GM19193 (cell line): ENCODE measurements around the gene LYST.

Experiments used
- POLR2A ChIP-seq: IDR thresholded peaks from 4 replicates; pipeline ENCODE4 v1.6.1; 2011; ENCODE audit not compliant: insufficient read depth, insufficient read length; ENCODE audit errors: extremely low read depth

LYST gene

DNA sequence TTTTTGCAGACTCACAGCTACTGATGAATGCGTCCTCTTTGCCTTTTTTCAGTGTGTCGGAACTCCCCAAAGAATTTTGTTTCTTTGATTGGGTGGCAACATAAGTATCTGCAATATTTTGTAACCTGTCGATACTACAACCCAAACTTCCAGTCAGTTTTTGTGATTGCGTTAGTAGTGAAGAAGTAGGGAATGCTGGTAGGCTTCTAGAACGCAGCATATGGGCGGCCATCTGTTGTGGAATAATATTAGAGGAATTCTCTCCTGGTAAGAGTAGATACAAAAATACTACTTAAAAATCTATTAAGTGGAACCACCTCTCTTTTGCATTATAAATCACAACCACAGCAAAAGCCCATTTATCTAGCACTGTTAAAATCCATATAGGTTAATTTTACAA is 107.4 kb downstream of the LYST start:
- TF ChIP-seq POLR2A: no peak

DNA sequence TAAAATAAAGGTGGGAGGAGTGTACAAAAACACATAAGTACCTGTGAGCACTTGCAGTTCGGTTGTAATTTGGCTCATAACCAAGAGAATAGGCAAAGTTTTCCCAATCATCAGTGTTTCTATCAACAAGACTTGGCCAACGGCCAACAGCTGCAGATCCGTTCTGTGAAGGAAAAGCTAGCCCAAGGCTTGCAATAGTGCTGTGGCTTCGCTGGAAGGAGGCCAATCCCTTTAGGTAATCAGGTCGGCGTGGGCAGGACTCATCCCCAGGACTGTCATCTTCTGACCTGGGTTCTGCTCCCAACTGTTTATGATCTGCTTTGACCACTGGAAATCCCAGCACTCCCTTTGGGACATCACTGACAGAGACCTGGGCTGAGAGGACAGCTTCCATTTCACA is 107.8 kb downstream of the LYST start:
- TF ChIP-seq POLR2A: no peak

DNA sequence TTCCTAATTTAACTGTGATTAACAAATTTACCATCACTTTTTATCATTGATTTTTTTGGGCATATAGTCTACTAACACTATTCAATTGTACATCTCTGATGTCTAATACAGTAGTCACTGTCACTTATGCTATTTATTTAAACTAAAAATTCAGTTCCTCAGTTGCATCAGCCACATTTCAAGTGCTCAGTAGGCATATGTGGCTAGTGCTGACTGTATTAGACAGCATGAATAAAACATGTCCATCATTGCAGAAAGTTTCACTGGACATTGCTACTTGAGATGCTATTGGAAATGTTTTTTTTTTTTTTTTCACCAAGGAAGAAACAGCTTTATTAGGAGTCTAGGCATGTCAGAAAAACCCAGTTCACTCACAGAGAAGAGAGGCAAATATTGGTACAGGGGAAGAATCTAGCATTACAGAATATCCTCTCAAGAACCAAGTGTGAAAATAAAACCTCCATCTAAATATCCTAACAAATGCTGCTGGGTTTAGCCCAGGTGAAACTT is 109.1 kb downstream of the LYST start:
- TF ChIP-seq POLR2A: no peak

DNA sequence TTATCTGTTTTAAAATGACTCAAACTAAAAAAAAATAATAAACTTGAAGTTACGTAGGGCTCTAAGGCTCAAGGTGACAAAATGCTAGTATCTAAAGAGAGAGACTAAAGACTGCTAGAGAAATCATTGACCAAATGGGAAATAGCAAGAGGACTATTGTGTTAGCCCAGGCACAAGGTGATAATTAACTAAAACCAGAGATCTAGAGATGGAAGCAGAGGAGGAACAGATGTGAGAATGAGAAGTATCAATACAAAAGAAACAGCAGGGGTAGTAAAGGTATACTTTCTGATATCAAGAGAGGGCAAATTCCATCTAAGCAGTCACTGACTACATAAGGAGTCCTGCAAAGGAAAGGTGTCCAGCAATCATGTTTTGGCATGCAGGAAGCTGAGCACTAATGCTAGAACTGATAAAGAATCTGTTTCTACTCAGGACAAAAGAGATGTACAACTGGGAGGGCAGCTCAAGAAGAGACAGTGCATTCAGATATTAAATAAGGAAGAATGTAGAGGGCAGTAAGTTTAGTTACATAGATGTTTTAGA is 116.9 kb downstream of the LYST start:
- TF ChIP-seq POLR2A: no peak

DNA sequence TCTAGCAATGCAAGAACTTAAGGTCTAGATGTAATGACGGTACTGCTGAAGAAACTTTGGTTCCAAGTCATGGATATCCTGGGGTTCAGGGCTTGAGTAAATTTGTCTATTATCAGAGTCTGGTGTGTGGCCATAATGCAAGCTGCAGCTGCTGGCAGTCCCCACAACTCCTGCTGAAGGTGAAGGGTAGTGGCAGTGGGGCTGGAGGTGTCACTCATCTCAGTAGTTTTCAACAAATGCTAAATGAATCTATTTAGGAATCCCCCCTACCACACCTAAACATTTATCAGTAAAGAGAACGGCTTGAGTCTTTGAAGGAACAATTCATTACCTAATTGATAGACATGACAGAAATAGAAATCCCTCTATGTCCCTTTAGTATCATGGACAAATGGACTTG is 118.0 kb downstream of the LYST start:
- TF ChIP-seq POLR2A: no peak

DNA sequence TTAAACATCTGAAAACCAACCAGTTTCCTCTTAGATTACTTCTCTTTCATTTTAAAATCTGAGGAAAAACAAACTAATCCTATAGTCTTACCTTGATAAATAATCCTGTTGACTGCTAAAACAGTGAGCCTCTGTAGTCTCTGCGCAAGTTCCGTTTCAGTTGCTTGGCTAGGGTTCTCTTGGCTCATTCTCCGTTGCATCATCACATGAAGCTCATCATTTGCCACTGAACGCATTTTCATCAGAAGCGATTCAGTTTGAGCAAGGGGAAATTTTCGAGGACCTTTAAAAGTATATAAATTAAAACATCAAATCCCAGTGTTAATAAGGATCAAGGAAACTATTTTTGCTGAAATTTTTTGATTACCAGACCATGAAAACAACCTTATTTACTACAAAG is 120.5 kb downstream of the LYST start:
- TF ChIP-seq POLR2A: no peak

DNA sequence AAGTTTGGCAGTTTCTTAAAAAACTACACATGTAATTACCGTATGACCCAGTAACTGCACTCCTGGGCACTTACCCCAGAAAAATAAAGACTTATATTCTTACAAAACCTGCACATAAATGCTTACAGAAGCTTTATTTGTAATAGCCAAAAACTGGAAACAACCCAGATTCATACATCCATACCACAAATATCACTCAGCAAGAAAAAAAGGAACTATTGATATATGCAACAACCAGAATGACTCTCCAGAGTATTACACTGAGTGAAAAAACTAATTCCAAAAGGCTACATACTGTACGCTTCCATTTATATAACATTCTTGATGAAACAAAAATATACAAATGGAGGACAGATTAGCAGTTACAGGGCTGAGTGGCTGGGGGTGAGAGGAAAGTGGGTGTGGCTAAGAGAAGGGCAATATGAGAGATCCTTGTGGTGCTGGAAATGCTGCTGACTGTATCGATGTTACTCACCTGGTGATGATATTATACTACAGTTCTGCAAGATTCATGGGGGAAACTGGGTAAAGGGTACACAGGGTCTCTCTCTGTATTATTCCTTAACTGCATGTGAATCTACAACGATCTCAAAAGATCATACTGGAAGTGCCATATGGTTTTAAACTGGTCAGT is 121.1 kb downstream of the LYST start:
- no peak for TF ChIP-seq POLR2A

DNA sequence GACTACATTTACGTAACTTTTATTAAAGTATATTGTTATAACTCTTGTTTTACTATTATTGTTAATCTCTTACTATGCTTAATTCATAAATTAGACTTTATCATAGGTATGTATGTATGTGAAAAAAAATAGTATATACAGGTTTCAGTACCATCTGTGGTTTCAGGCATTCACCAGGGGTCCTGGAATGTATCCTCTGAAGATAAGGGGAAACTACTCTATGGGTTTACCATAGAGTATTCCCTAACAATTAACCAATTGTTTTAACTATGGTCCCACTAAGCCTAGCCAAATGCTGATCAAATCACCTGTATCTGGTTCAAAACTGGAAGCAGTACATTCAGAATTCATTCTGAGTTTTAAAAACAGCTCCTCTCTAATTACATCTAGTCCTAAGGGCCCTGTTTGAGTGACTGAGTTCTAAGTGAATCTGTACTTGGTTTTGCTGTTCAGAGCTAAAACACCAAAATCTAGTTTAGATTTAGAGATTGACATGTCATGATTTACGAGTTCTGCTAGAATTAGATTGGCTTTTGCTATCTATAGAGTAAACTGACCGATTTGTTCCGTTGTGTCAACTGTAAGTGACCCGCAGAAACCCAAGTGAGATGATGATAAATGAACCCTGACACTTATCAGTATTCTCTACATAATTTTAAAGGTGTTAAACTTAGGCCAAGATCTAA is 123.6 kb downstream of the LYST start:
- no peak for TF ChIP-seq POLR2A

DNA sequence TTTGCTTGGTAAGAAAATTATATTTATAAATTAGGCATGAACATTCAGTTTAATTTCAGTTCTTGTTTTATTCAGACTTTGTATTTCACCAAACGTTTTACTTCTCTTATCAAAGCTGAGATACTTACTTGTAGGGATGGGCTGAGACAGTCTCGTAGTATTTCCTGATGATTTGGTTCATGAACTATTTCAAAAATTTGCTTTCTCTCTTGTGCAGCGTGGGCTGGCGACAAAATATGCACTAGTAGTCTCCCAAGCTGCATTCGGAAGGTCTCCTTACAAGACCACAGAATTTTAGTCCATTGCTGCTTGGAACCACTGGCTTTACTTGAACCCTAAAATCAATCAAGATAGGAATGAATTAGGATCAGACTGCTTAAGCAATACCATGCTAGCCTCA is 125.4 kb downstream of the LYST start:
- TF ChIP-seq POLR2A: no peak

DNA sequence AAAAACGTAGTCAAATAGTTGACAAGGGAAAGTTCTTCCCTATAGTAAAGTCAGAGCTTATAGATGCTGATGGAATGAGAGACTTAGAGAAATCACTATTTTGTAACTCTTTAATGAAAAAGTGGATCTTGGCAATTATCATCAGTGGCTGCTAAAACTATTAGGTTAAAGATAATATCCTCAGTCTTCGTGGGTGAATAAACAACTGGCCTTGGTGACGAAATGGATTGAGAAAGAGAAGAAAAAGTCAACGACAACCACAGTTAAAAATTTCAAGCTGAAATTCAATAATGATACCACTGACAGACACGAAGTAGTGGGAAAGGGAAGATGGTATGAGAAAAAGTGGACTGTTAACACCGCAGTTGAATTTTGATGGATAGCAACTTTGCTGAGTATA is 127.1 kb downstream of the LYST start:
- no peak for TF ChIP-seq POLR2A

DNA sequence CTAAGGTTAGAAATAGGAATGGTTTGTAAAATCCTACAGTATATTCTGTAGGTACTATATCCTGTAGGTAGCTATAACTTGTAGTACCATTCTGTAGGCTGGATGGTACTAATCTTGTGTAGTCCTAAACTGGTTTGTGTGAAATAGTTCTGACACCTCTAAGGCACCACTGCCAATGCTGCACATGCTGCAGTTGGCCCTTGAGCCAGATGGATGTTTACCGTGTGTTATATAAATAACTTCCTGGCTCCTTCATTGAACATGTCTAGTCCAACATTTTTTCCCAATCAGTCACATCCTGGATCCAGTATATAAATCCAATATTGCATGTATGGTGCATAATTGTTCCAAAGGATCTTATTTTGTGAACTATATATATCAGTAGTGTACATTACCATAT is 127.6 kb downstream of the LYST start:
- TF ChIP-seq POLR2A: no peak

DNA sequence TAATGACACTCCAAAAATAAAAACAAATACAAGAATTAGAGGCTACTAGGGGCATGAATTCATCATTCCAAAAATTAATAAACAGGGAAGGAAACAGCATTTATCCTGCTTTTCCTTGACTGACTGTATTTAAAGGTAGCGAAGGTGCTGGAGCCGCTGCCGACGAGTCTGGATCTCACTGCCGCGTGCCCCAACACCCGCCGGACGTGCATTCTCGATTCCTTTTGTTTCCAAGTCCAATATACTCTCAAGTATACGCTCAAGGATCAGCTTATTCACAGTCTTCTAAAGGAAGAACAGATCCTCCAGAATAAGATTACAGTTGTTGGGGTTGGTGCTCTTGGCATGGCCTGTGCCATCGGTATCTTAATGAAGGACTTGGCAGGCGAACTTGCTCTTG is 129.0 kb downstream of the LYST start:
- TF ChIP-seq POLR2A: no peak

DNA sequence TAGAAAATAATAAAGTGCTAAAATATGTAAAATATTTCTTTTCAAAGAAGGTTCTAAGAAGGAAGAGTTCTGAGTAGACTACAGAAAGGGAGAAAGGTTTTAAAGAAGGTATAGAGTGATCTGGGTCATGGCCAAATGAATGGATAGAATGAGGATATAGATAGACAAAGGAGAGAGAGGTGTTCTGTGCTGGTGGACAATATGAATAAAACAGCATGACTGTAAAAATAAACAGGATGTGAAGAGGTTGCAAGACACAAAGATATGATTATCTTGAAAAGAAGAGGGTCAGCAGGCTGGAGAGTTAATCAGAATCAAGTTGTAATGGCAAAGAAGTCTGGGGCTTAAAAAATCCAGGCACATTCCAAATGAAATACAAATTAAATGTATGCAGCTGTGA is 130.4 kb downstream of the LYST start:
- no peak for TF ChIP-seq POLR2A

DNA sequence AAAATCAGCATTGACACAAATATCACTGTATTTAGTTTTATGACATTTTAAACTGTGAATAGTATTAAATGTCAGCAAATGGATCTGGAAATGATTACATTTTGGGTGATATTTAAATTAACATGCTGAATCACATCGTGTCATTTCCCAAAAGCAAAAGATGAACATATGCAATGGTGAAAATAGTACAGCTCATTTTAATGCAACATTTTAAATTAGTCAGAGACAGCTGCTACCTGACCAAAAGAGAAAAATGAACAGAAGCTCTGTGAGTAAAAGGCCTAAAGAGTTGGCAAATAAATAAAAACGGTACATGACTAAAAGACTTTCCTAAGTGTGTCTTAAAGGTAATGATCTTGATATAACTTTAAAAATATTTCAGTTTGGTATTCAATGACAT is 131.1 kb downstream of the LYST start:
- no peak for TF ChIP-seq POLR2A

DNA sequence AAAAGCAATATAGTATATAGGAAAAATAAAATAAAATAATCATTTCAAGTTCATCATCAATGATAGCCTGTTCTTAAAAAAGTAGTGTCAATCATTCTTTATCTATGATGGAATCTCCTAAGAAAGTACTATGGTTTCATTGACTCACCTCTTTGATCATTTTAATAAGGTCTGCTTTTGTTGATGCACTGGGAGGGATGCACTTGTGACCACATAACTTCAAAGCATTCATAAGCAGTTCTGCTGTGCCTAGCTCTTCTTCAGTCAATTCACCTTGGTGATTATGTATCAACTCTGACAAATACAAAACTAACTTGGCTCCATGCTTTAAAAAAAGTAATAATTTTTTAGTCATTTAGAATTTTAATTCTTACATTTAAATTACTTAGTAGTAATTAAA is 132.4 kb downstream of the LYST start:
- no peak for TF ChIP-seq POLR2A

DNA sequence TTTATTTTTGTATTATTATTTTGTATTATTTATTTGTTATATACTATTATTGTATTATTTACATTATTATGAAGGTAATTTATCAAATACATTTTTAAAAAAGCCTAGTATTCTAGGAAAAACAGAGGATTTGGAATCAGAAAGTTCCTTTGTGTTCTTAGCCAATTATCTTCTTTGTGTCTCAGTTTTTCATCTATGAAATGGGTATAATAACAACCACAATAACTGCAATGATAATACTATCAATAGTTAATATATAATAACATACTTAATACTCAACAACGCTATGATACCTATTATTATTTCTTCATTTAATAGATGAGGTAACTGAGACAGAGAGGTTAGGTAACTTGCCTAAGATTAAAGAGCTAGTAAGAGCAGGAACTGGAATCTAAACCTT is 136.7 kb downstream of the LYST start:
- TF ChIP-seq POLR2A: no peak
